Measurements from ENCODE around the gene CDH6. TPM values are rescaled to one million over a fixed set of nuclear protein-coding genes. Genes with fewer than 3 reads are reported as not detected.

CDH6 gene
- total RNA-seq (2022; extraction: Qiagen RNA extraction): 0.07 to 0.25 TPM (median 0.15 TPM) in 5 replicates

DNA sequence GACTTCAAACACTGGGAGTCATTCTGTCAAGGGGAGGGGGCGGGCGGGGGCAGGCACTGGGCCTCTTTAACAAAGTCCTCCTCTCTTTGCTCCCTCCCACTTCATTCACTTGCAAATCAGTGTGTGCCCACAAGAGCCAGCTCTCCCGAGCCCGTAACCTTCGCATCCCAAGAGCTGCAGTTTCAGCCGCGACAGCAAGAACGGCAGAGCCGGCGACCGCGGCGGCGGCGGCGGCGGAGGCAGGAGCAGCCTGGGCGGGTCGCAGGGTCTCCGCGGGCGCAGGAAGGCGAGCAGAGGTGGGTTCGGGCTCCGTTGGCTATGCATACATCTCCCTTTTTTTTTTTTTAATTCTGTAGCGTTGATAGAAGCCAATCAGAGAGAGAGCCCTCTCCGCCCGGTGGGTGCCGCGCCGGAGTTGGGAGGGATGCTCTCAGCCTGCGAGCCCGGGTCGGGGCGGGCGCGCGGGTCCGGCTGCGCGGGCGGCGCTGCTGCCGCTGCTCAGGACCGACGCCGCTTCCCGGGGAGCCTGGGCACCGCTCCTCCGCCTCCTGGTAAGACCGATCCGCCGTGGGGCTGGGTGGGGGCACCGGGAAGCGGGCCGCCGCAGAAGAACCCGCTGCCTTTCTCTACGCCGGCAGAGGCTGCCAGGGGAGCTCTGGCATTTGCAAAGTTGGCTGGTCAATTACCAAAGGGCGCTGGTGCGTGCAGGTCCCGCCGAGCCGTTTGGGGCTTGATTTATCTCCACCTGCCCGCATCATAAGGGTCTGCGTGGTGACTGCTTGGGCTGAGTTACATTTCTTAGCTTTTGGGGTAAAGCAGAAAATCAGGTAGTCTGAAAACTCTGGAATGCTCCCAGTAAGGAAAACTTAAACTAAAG is at the start of gene CDH6:
TSS of gene CDH6 (plus strand) at position 96 of the 877 bp plus-strand sequence. CDS start 73,788 bp downstream, outside the sequence.

Measured in A549 treated with CORT108297 at 1 μM for 4 hours (cell line).